HepG2 (cell line): ENCODE results near the gene ECM1. TPM values are rescaled to one million over a fixed set of nuclear protein-coding genes. Genes with fewer than 3 reads are reported as not detected.

Source experiments
- ATAC-seq: fragments of 200-7000 bp; cut with Tn5 transposase; 3 replicates; pipeline ENCODE4 v1.9.1; 2020; ENCODE audit warnings: mild to moderate bottlenecking, moderate library complexity
- BruUV-seq: library from RNA; stranded (reverse); fragments of 400-500 nt; replicated peaks from 2 replicates; lab custom pipeline; 2021; lab: Mats Ljungman, UMichigan
- CTCF ChIA-PET: fragments of 300-600 bp; formaldehyde crosslinking; extraction: SDS; loops from one replicate; lab custom pipeline; 2021; ENCODE audit warnings: low total read pairs, inconsistent platforms, low intra/inter-chr PET ratio; lab: Yijun Ruan, JAX
- POLR2A ChIA-PET: fragments of 350-600 bp; sonication (Branson Sonifier 250); formaldehyde crosslinking; loops from one replicate; lab custom pipeline; 2020; ENCODE audit warnings: antibody characterized with exemption, inconsistent platforms; lab: Yijun Ruan, JAX
- DNase-seq: peaks from one replicate; pipeline ENCODE4 v3.0.0-alpha.2; 2015; ENCODE audit warnings: low spot score
- FAIRE-seq: peaks from 3 replicates; lab custom pipeline; 2011; peaks lifted over from hg19 to GRCh38; lab: Jason Lieb, UNC
- H2AFZ ChIP-seq: one replicate; pipeline ENCODE4 v1.6.1; 2011; ENCODE audit warnings: low read length, inconsistent platforms
- H3K27ac ChIP-seq: fragments of 300-600 bp; 3 replicates; pipeline ENCODE4 v1.8.0; 2011; ENCODE audit warnings: mixed run types, mild to moderate bottlenecking, mixed read lengths, low read length, inconsistent platforms; ENCODE audit not compliant: insufficient read depth; ENCODE audit errors: extremely low read length
- H3K27me3 ChIP-seq, 2 experiments: fragments of 200-600 bp in 1 of 2; 2 replicates in 1 of 2; 3 replicates in 1 of 2; pipeline versions ENCODE4 v1.6.0 to v1.8.0; 2011; ENCODE audit warnings: low read length in 2 of 2, mild to moderate bottlenecking in 2 of 2, moderate library complexity in 2 of 2, inconsistent platforms in 1 of 2; ENCODE audit not compliant: insufficient read depth in 2 of 2, control insufficient read depth in 1 of 2
- H3K36me3 ChIP-seq, 2 experiments: fragments of 200-600 bp in 1 of 2; replicated peaks in 1 of 2; 2 replicates in 1 of 2; 3 replicates in 1 of 2; pipeline versions ENCODE4 v1.5.1 to v1.8.0; 2011; ENCODE audit warnings: low read length in 2 of 2, inconsistent platforms in 1 of 2; ENCODE audit not compliant: insufficient read depth in 2 of 2, control insufficient read depth in 1 of 2
- H3K4me1 ChIP-seq: 2 replicates; pipeline ENCODE4 v1.5.1; 2012; ENCODE audit warnings: low read length, inconsistent platforms; ENCODE audit not compliant: insufficient read depth
- H3K4me2 ChIP-seq: 2 replicates; pipeline ENCODE4 v1.6.0; 2011; ENCODE audit warnings: low read depth, low read length, inconsistent platforms
- H3K4me3 ChIP-seq, 3 experiments: fragments of 200-600 bp in 1 of 3; sonication (generic), shearing (Covaris generic) in 1 of 3; replicated peaks in 1 of 3; 2 replicates each; pipeline ENCODE4 v1.5.1; 2011 to 2016; ENCODE audit warnings: low read length in 3 of 3, inconsistent platforms in 2 of 3, low read depth in 2 of 3, mild to moderate bottlenecking in 2 of 3, control low read depth in 1 of 3, mixed read lengths in 1 of 3; ENCODE audit not compliant: insufficient read depth in 1 of 3
- H3K79me2 ChIP-seq: one replicate; pipeline ENCODE4 v1.6.1; 2011; ENCODE audit warnings: low read length, inconsistent platforms; ENCODE audit not compliant: insufficient read depth
- H3K9ac ChIP-seq: 2 replicates; pipeline ENCODE4 v1.6.0; 2011; ENCODE audit warnings: mild to moderate bottlenecking, low read depth, low read length, inconsistent platforms; ENCODE audit not compliant: insufficient read depth
- H3K9me3 ChIP-seq: 2 replicates; pipeline ENCODE4 v1.5.1; 2012; ENCODE audit warnings: mild to moderate bottlenecking, low read length
- H4K20me1 ChIP-seq: 2 replicates; pipeline ENCODE4 v1.6.0; 2011; ENCODE audit warnings: inconsistent platforms, mild to moderate bottlenecking, low read length, moderate library complexity; ENCODE audit not compliant: insufficient read depth
- AGO2 ChIP-seq: fragments of 200-400 bp; formaldehyde crosslinking; optimal IDR thresholded peaks from 2 replicates; pipeline ENCODE3; 2017; ENCODE audit warnings: mild to moderate bottlenecking, low read depth, low read length, moderate library complexity
- CAMTA2 ChIP-seq: sonication (generic); formaldehyde crosslinking; IDR thresholded peaks from 2 replicates; pipeline ENCODE4 v1.4.0; 2020; ENCODE audit warnings: mild to moderate bottlenecking, missing genetic modification reagents, borderline replicate concordance
- GFI1 ChIP-seq: sonication (generic); formaldehyde crosslinking; IDR thresholded peaks from 2 replicates; pipeline ENCODE4 v1.5.0; 2020; ENCODE audit warnings: missing genetic modification reagents, mild to moderate bottlenecking, borderline replicate concordance
- GZF1 ChIP-seq: sonication (generic); formaldehyde crosslinking; IDR thresholded peaks from 2 replicates; pipeline ENCODE4 v1.5.1; 2020; ENCODE audit warnings: mild to moderate bottlenecking, missing genetic modification reagents
- LBX2 ChIP-seq: sonication (generic); formaldehyde crosslinking; IDR thresholded peaks from 2 replicates; pipeline ENCODE4 v1.5.0; 2020; ENCODE audit warnings: missing genetic modification reagents, mild to moderate bottlenecking, borderline replicate concordance
- SUZ12 ChIP-seq: fragments of 150-350 bp; IDR thresholded peaks from 2 replicates; pipeline ENCODE4 v1.6.1; 2014; ENCODE audit warnings: low read depth, low read length
- TAF1 ChIP-seq: sonication (generic); formaldehyde crosslinking; IDR thresholded peaks from 2 replicates; pipeline ENCODE4 v1.4.0; 2020; ENCODE audit warnings: missing genetic modification reagents
- ZNF10 ChIP-seq: sonication (generic); formaldehyde crosslinking; IDR thresholded peaks from 2 replicates; pipeline ENCODE4 v1.4.0; 2020; ENCODE audit warnings: mild to moderate bottlenecking, low read depth, missing genetic modification reagents, borderline replicate concordance
- ZSCAN22 ChIP-seq: sonication (generic); formaldehyde crosslinking; IDR thresholded peaks from 2 replicates; pipeline ENCODE4 v1.4.0; 2020; ENCODE audit warnings: mild to moderate bottlenecking, missing genetic modification reagents
- WGBS: methylation state at CpG from one replicate; pipeline ENCODE4 v1.1.6; 2017; ENCODE audit warnings: low lambda C conversion rate; 5-methylcytosine and 5-hydroxymethylcytosine counted together
- in situ Hi-C: cut with HindIII; loops from 2 replicates; pipeline ENCODE4 v1.10.0; 2017; ENCODE audit warnings: low pct_unique_long_range_greater_than_20kb; ENCODE audit not compliant: extremely low pct_ligation_motif_present
- intact Hi-C: fragments of 100-400 bp; cut with micrococcal nuclease; formaldehyde crosslinking; loops from one replicate; pipeline ENCODE4 v1.10.0; 2022; ENCODE audit not compliant: unreplicated experiment
- polyA plus RNA-seq, 8 experiments: library from polyadenylated mRNA; depleted of rRNA in 3 of 8; stranded (reverse) in 7 of 8; unstranded in 1 of 8; fragments of >200 nt; fragmentation: Illumina TruSeq in 4 of 8; extraction: Trizol in 4 of 8; gene quantifications; 2 replicates each; pipeline versions ENCODE4 v1.2.1 to v1.2.3, GENCODE V29; 2011 to 2016; ENCODE audit warnings: low read depth in 4 of 8, missing spikeins in 1 of 8, mixed read lengths in 1 of 8; ENCODE audit not compliant: insufficient read depth in 1 of 8
- total RNA-seq, 5 experiments: library from RNA; depleted of rRNA; stranded (reverse); fragments of >200 nt; fragmentation: Illumina TruSeq; extraction: Trizol; gene quantifications; 2 replicates each; pipeline ENCODE4 v1.2.3, GENCODE V29; 2016; ENCODE audit warnings: low read depth in 1 of 5

ECM1 gene
- total and polyA plus RNA-seq, 2 of the 13 experiments (the other 11 are each of a cell fraction or from before 2014, with no cell fraction given) = 0.42 to 1.0 TPM

- TF ChIP-seq GFI1 (CRISPR knock-in tag) (no peak), ZNF10 (CRISPR knock-in tag) (no peak)
- TF ChIP-seq, all 625 proteins: peak for 0
These were observed 4.9 kb downstream of the ECM1 start (continued) for GRCh38 chr1:150512846-150513245.

GRCh38 chr1:150513351-150513791 is 5.5 kb downstream of the ECM1 start:
- Histone ChIP-seq H3K4me3 (no peak overlapping the region), H3K9me3 (no peaks in the 10 kb centered on the region), H3K36me3 (no peaks in the 10 kb centered on the region), H3K9ac (no peak overlapping the region), H3K27me3 (no peaks in the 10 kb centered on the region; a peak in 1 of 5 replicates), H3K4me1 (peaks cover 32% of the 10 kb centered on the region), H4K20me1 (no peaks in the 10 kb centered on the region), H3K4me2 (no peak overlapping the region), H3K27ac (no peak overlapping the region), H3K79me2 (no peaks in the 10 kb centered on the region), H2AFZ (no peak overlapping the region)
- no TSS peak for BruUV-seq
- 88% methylated on average over 7 of the region's 7 CpGs for WGBS
- DNase-seq (no peak), ATAC-seq (no peak), FAIRE-seq (no peak)
- POLR2A ChIA-PET = interaction anchor here (1.0 kb wide), 1 partner anchor 26 kb away, joined by 3 read pairs; the partner anchor contains the start of gene TARS2
- intact Hi-C loops (no loop called here), in situ Hi-C loops (no loop called here)
- CTCF ChIA-PET = no interaction called here
- TF ChIP-seq GZF1 (CRISPR knock-in tag) (no peak), SUZ12 (no peak), AGO2 (no peak), TAF1 (CRISPR knock-in tag) (no peak), CAMTA2 (CRISPR knock-in tag) (no peak), ZSCAN22 (CRISPR knock-in tag) (no peak), LBX2 (no peak)
